Psoas muscle (tissue), 8 donors: ENCODE measurements around the gene DTL. TPM values are rescaled to one million over a fixed set of nuclear protein-coding genes. Genes with fewer than 3 reads are reported as not detected.

ENCODE experiments used
- ATAC-seq, 4 donors: fragments of 200-7000 bp; cut with Tn5 transposase; one replicate each; pipeline ENCODE4 v1.9.1; 2020; ENCODE audit warnings: moderate library complexity in 3 of 4, mild to moderate bottlenecking in 2 of 4
- DNase-seq, 2 donors: peaks; one replicate each; pipeline ENCODE4 v3.0.0-alpha.2; 2020
- H3K27ac ChIP-seq: fragments of 200-600 bp; one replicate; pipeline ENCODE4 v1.8.0; 2022
- H3K27me3 ChIP-seq, 3 donors: fragments of 200-600 bp in 1 of 3; one replicate each; pipeline versions ENCODE4 v1.6.1 to v1.8.0; 2013 to 2022; ENCODE audit warnings: low read length in 2 of 3, mild to moderate bottlenecking in 2 of 3, moderate library complexity in 1 of 3; ENCODE audit not compliant: insufficient read depth in 3 of 3
- H3K36me3 ChIP-seq, 2 donors: fragments of 200-600 bp in 1 of 2; one replicate each; pipeline versions ENCODE4 v1.6.1 to v1.8.0; 2013 to 2022; ENCODE audit warnings: low read depth in 1 of 2, mild to moderate bottlenecking in 1 of 2, moderate library complexity in 1 of 2; ENCODE audit not compliant: insufficient read depth in 1 of 2
- H3K4me1 ChIP-seq: fragments of 200-600 bp; one replicate; pipeline ENCODE4 v1.8.0; 2022
- H3K4me3 ChIP-seq: fragments of 200-600 bp; one replicate; pipeline ENCODE4 v1.8.0; 2022; ENCODE audit warnings: mild to moderate bottlenecking
- H3K9me3 ChIP-seq: fragments of 200-600 bp; one replicate; pipeline ENCODE4 v1.8.0; 2022
- CTCF ChIP-seq: fragments of 200-600 bp; IDR thresholded peaks from one replicate; pipeline ENCODE4 v1.8.0; 2022; ENCODE audit warnings: antibody characterized with exemption
- WGBS, 3 donors: extraction: QIAGEN DNeasy Blood & Tissue Kit; methylation state at CpG; one replicate each; pipeline versions ENCODE4 v1.1.6 to v1.1.7; 2013; 5-methylcytosine and 5-hydroxymethylcytosine counted together
- intact Hi-C, 2 donors: fragments of 100-400 bp; cut with DNase I; formaldehyde crosslinking; loops; one replicate each; pipeline versions ENCODE4 v1.11.0 to v1.14.2; 2022
- polyA plus RNA-seq, 3 donors: library from polyadenylated mRNA; stranded (reverse); fragments of 200-250 nt; gene quantifications; one replicate each; pipeline ENCODE4 v1.2.3, GENCODE V29; 2013
- total RNA-seq, 4 donors: library from RNA; stranded (reverse); fragmentation: NEBNext Ultra II Directional in 2 of 4; extraction: Animal tissue kit (Norgen Biotek cat#: 25700) in 2 of 4; gene quantifications; one replicate each; pipeline versions ENCODE4 v1.2.1 to v1.2.4, GENCODE V29; 2021 to 2023
- donor health status: healthy with polysubstance abuse.
- donor health status: DM: no; HTN: no; CAD: no; lungs with moderate emphysema.
- donor health status: Bipolar disorder and iron deficiency.
- donor health status: healthy.
- donor health status: DM: yes; HTN: yes; CAD: no.
- donor health status: DM: no; HTN: no; CAD: no.
- donor health status: DM: no; HTN: no; CAD: no.
- donor health status: DM: yes; HTN: yes; CAD: no.

DTL gene
- total and polyA plus RNA-seq, 7 donors = 0.12 to 0.72 (median 0.19) TPM

DNA sequence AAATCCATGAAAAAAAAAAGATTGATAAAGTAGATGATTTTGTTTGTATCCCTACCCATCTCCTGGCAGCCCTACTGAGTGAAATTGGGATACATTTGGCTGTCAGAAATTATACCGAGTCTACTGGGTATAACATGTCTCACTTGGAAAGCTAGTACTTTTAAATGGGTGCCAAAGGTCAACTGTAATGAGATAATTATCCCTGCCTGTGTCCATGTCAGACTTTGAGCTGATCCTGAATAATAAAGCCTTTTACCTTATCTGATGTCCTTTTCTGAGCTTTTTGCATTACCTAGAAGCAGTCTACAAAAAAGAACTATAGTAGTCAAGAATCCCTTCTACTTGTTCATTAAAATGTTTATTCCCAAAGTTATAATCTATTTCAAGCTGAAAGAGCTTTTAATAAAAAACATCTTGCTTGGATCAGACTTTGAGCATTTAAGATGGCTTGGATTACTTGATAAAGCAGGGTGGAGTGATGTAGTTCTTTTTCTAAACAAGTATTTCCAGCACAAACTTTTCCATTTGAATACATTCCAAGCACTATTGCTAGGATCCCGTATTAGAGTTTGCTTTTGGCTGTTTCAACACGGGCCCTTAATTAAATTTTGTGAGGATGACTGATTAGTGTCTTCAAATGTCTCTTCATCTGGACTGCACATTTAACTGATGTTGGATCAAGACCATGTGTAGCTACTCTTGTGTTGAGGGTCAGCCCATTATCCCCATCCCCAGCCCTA lies 69.2 kb downstream of the DTL start:
- Histone ChIP-seq H3K4me1 (peaks cover 19% of the 10 kb centered on the region), H3K36me3 (no peaks in the 10 kb centered on the region), H3K9me3 (no peaks in the 10 kb centered on the region), H3K27me3 (no peaks in the 10 kb centered on the region), H3K27ac (no peak overlapping the region), H3K4me3 (no peak overlapping the region)
- DNase-seq (no peak), ATAC-seq (no peak)
- intact Hi-C loops = no loop called here
- WGBS, 3 donors = 27 to 42% (median 27%) methylated on average over 3 of the region's 3 CpGs
- TF ChIP-seq CTCF = no peak

DNA sequence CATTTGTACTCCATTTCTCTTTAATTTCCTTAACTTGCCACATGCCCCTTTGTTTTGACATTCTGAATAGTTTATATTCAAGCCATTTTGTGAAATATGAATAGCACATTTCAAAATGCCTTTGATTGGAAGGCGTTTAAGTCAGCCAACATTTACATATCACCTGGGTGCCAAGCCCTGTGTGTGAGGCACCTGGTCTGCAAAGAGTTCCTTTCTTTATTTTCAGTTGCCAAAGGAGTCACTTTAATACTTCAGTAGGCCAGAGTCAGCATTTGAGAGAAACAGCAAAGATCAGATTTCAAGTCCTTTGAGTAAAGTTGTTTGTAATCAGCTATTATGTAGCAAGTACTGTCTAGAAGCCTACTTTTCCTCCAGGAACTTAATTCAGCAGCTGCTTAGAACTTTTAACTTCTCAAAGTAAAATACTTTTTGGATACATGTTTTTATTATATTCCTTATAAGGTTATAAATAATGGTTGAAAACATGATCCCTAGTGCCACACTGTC lies 70.8 kb downstream of the DTL start:
- Histone ChIP-seq H3K27ac (no peak overlapping the region), H3K4me1 (peaks cover 19% of the 10 kb centered on the region), H3K4me3 (no peak overlapping the region), H3K27me3 (no peaks in the 10 kb centered on the region), H3K36me3 (no peaks in the 10 kb centered on the region), H3K9me3 (no peaks in the 10 kb centered on the region)
- DNase-seq (no peak), ATAC-seq (no peak)
- 38 to 62% (median 53%) methylated on average over 1 of the region's 1 CpG for WGBS, 3 donors
- no peak for TF ChIP-seq CTCF
- intact Hi-C loops = no loop called here

DNA sequence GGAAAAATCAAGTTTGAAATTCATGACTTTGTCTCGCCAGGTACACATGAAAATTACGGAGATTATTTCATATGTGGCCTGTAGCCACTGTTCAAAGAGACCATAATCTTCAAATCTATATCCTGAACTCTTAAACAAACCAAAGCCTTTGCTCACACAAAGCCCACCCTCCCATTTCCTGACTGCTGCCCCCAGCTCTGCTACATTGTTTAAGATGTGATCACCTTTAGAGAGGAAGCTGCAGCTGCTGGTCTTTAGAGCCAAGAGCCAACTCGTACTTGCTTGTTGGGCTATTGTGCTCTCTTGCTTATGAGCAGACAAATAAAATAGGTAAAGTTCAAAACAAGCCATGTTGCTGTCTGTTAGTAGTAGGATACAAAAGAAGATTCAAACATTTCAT lies 71.9 kb downstream of the DTL start:
- H3K9me3 ChIP-seq = no peaks in the 10 kb centered on the region
- H3K36me3 ChIP-seq = no peaks in the 10 kb centered on the region
- no peak for DNase-seq
- H3K4me1 ChIP-seq = peaks cover 19% of the 10 kb centered on the region
- TF ChIP-seq CTCF = no peak
- no peak for ATAC-seq
- no peak overlapping the region for H3K4me3 ChIP-seq
- no peaks in the 10 kb centered on the region for H3K27me3 ChIP-seq
- no peak overlapping the region for H3K27ac ChIP-seq
- intact Hi-C loops = no loop called here
- WGBS, 3 donors = 61 to 74% (median 68%) methylated on average over 3 of the region's 3 CpGs

DNA sequence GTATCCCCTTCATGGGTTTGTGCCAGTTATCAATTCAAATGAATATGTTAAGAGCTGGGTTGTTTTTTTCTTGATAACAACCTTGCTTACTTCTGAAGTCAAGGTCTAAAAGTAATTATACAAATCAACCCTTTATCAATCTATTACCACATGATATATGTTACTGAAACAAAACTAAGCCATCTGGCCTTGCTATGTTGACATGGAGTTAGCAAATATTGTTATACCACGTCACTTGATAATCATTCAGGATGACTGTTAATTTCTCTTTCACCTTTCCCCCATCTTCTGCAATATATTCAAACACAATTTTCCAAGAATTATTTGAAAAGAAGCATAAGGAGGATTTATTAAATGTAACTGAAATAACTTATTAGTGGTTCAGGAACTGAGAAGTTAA lies 72.6 kb downstream of the DTL start:
- no peak for ATAC-seq
- no peaks in the 10 kb centered on the region for H3K9me3 ChIP-seq
- peaks cover 19% of the 10 kb centered on the region for H3K4me1 ChIP-seq
- H3K27ac ChIP-seq = no peak overlapping the region
- no peak for DNase-seq
- intact Hi-C loops = no loop called here
- no peak for TF ChIP-seq CTCF
- WGBS, 3 donors = 85 to 93% (median 88%) methylated on average over 1 of the region's 1 CpG
- no peaks in the 10 kb centered on the region for H3K27me3 ChIP-seq
- H3K4me3 ChIP-seq = no peak overlapping the region
- H3K36me3 ChIP-seq = no peaks in the 10 kb centered on the region

- TF ChIP-seq CTCF = no peak
- intact Hi-C loops = no loop called here
- Histone ChIP-seq H3K9me3 (no peaks in the 10 kb centered on the region), H3K27me3 (no peaks in the 10 kb centered on the region), H3K36me3 (no peaks in the 10 kb centered on the region), H3K4me3 (no peak overlapping the region), H3K27ac (no peak overlapping the region), H3K4me1 (peaks cover 19% of the 10 kb centered on the region)
- ATAC-seq (no peak), DNase-seq (no peak)
- WGBS, 3 donors = 87 to 96% (median 88%) methylated on average over 2 of the region's 2 CpGs
Measured at GRCh38 chr1:212108981-212109380, 73.4 kb downstream of the DTL start.
